H1 (cell line): ENCODE data around the gene NRXN2. TPM values are rescaled to one million over a fixed set of nuclear protein-coding genes. Genes with fewer than 3 reads are reported as not detected.
A peak's percentile ranks its signal among the peaks of the same experiment; 100 is the strongest.

Experiments used
- CTCF ChIA-PET: fragments of 300-600 bp; sonication (Branson Sonifier 250); formaldehyde crosslinking; loops from one replicate; lab custom pipeline; 2021; ENCODE audit not compliant: partially characterized antibody; lab: Charles Lee
- POLR2A ChIA-PET: fragments of 300-600 bp; sonication (Branson Sonifier 250); formaldehyde crosslinking; loops from one replicate; lab custom pipeline; 2021; ENCODE audit warnings: inconsistent platforms; ENCODE audit not compliant: partially characterized antibody; lab: Charles Lee
- DNase-seq, 2 experiments: peaks; one replicate each; pipeline versions ENCODE4 v3.0.0 to v3.0.0-alpha.2; 2010 to 2022; ENCODE audit warnings: low spot score in 2 of 2, low read depth in 1 of 2, mixed read lengths in 1 of 2
- FAIRE-seq: peaks from 2 replicates; lab custom pipeline; 2011; peaks lifted over from hg19 to GRCh38; lab: Jason Lieb, UNC
- H2AFZ ChIP-seq: 2 replicates; pipeline ENCODE4 v1.8.1; 2012; ENCODE audit warnings: low read length, inconsistent platforms
- H2AK5ac ChIP-seq: 2 replicates; pipeline ENCODE4 v1.6.1; 2013; ENCODE audit warnings: low read depth, low read length
- H2BK120ac ChIP-seq: replicated peaks from 2 replicates; pipeline ENCODE3; 2013; ENCODE audit warnings: low read depth, low read length, inconsistent platforms
- H2BK12ac ChIP-seq: 2 replicates; pipeline ENCODE4 v1.6.1; 2013; ENCODE audit warnings: low read depth, low read length
- H2BK15ac ChIP-seq: 2 replicates; pipeline ENCODE4 v1.6.1; 2013; ENCODE audit warnings: low read length
- H2BK20ac ChIP-seq: 2 replicates; pipeline ENCODE4 v1.6.1; 2013; ENCODE audit warnings: low read length
- H2BK5ac ChIP-seq: 2 replicates; pipeline ENCODE4 v1.6.1; 2013; ENCODE audit warnings: low read depth, low read length
- H3K14ac ChIP-seq: 2 replicates; pipeline ENCODE4 v1.6.1; 2013; ENCODE audit warnings: inconsistent platforms; ENCODE audit not compliant: insufficient read length
- H3K18ac ChIP-seq: 2 replicates; pipeline ENCODE4 v1.6.1; 2013; ENCODE audit warnings: low read length; ENCODE audit errors: extremely low read depth
- H3K23ac ChIP-seq: 2 replicates; pipeline ENCODE4 v1.6.1; 2013; ENCODE audit warnings: inconsistent platforms; ENCODE audit not compliant: insufficient read length
- H3K23me2 ChIP-seq: 2 replicates; pipeline ENCODE4 v1.6.1; 2013; ENCODE audit warnings: low read depth, low read length
- H3K27ac ChIP-seq: 2 replicates; pipeline ENCODE4 v1.6.1; 2011; ENCODE audit warnings: low read depth, low read length, inconsistent platforms
- H3K27me3 ChIP-seq, 4 experiments: replicated peaks in 1 of 4; 1 replicate in 1 of 4; 2 replicates in 3 of 4; pipeline versions ENCODE4 v1.6.1 to v1.8.1; 2011 to 2013; ENCODE audit warnings: low read length in 3 of 4, mild to moderate bottlenecking in 3 of 4, inconsistent platforms in 2 of 4, mixed read lengths in 2 of 4, moderate library complexity in 1 of 4; ENCODE audit not compliant: control insufficient read depth in 3 of 4, insufficient read depth in 3 of 4; ENCODE audit errors: extremely low read depth in 1 of 4
- H3K36me3 ChIP-seq, 4 experiments: 2 replicates each; pipeline versions ENCODE4 v1.6.1 to v1.8.1; 2011 to 2013; ENCODE audit warnings: mild to moderate bottlenecking in 4 of 4, low read length in 3 of 4, moderate library complexity in 2 of 4, control low read depth in 1 of 4, inconsistent platforms in 1 of 4; ENCODE audit not compliant: insufficient read depth in 4 of 4, control insufficient read depth in 2 of 4
- H3K4ac ChIP-seq: replicated peaks from 2 replicates; pipeline ENCODE3; 2013; ENCODE audit warnings: low read length, low read depth, mixed read lengths, inconsistent platforms; ENCODE audit not compliant: insufficient read length
- H3K4me1 ChIP-seq, 4 experiments: replicated peaks in 1 of 4; 1 replicate in 1 of 4; 2 replicates in 3 of 4; pipeline versions ENCODE4 v1.6.1 to v1.8.1; 2011 to 2013; ENCODE audit warnings: low read length in 3 of 4, inconsistent platforms in 2 of 4, mixed read lengths in 1 of 4; ENCODE audit not compliant: insufficient read depth in 4 of 4, control insufficient read depth in 3 of 4
- H3K4me2 ChIP-seq, 2 experiments: 2 replicates each; pipeline versions ENCODE4 v1.6.1 to v1.8.1; 2011 to 2013; ENCODE audit warnings: low read depth in 2 of 2, low read length in 2 of 2, control low read depth in 1 of 2, inconsistent platforms in 1 of 2, mild to moderate bottlenecking in 1 of 2; ENCODE audit not compliant: insufficient read depth in 1 of 2
- H3K4me3 ChIP-seq, 4 experiments: fragments of 200-600, 300-600 bp in 1 of 4; sonication (generic), shearing (Covaris generic), sonication (Bioruptor Twin) in 1 of 4; 2 replicates each; pipeline versions ENCODE4 v1.5.1 to v1.8.1; 2011 to 2016; ENCODE audit warnings: low read length in 4 of 4, low read depth in 3 of 4, control low read depth in 2 of 4, inconsistent platforms in 2 of 4, mild to moderate bottlenecking in 2 of 4, mixed read lengths in 1 of 4, moderate library complexity in 1 of 4; ENCODE audit not compliant: insufficient read depth in 2 of 4; ENCODE audit errors: extremely low read depth in 1 of 4
- H3K56ac ChIP-seq: replicated peaks from 2 replicates; pipeline ENCODE3; 2013; ENCODE audit warnings: low read depth, mild to moderate bottlenecking, mixed read lengths, low read length, inconsistent platforms; ENCODE audit not compliant: insufficient read length
- H3K79me1 ChIP-seq: 2 replicates; pipeline ENCODE4 v1.6.1; 2013; ENCODE audit warnings: low read depth, low read length, control low read depth
- H3K79me2 ChIP-seq, 2 experiments: 2 replicates each; pipeline versions ENCODE4 v1.6.1 to v1.8.1; 2012 to 2013; ENCODE audit warnings: low read length in 2 of 2, mild to moderate bottlenecking in 2 of 2, inconsistent platforms in 1 of 2; ENCODE audit not compliant: insufficient read depth in 2 of 2, control insufficient read depth in 1 of 2
- H3K9ac ChIP-seq, 4 experiments: replicated peaks in 1 of 4; 1 replicate in 1 of 4; 2 replicates in 3 of 4; pipeline versions ENCODE4 v1.6.1 to v1.8.1; 2011 to 2013; ENCODE audit warnings: low read depth in 3 of 4, low read length in 3 of 4, control low read depth in 2 of 4, mild to moderate bottlenecking in 2 of 4, moderate library complexity in 2 of 4, inconsistent platforms in 1 of 4; ENCODE audit errors: extremely low read depth in 1 of 4
- H3K9me3 ChIP-seq, 2 experiments: 2 replicates each; pipeline versions ENCODE4 v1.6.1 to v1.8.1; 2012 to 2013; ENCODE audit warnings: mild to moderate bottlenecking in 2 of 2, moderate library complexity in 2 of 2, control low read depth in 1 of 2, inconsistent platforms in 1 of 2, low read depth in 1 of 2, low read length in 1 of 2, mixed read lengths in 1 of 2; ENCODE audit not compliant: insufficient read depth in 2 of 2
- H4K20me1 ChIP-seq, 2 experiments: replicated peaks in 1 of 2; 2 replicates each; pipeline versions ENCODE3 to v1.8.1; 2011 to 2013; ENCODE audit warnings: inconsistent platforms in 2 of 2, low read length in 2 of 2, mild to moderate bottlenecking in 1 of 2; ENCODE audit not compliant: insufficient read depth in 2 of 2, control insufficient read depth in 1 of 2
- H4K5ac ChIP-seq: 2 replicates; pipeline ENCODE4 v1.6.1; 2013; ENCODE audit warnings: low read length, low read depth, mixed read lengths, inconsistent platforms; ENCODE audit not compliant: insufficient read length
- H4K8ac ChIP-seq: 2 replicates; pipeline ENCODE4 v1.8.0; 2013; ENCODE audit warnings: mild to moderate bottlenecking, moderate library complexity, low read length, inconsistent platforms; ENCODE audit not compliant: insufficient read depth; ENCODE audit errors: extremely low read depth
- H4K91ac ChIP-seq: replicated peaks from 2 replicates; pipeline ENCODE3; 2013; ENCODE audit warnings: low read length, mixed read lengths, inconsistent platforms; ENCODE audit not compliant: insufficient read length
- EZH2 ChIP-seq: fragments of 200-600 bp; sonication (generic); IDR thresholded peaks from 2 replicates; pipeline ENCODE4 v1.7.1; 2012; ENCODE audit warnings: low read depth, mild to moderate bottlenecking, moderate library complexity, low read length, inconsistent platforms; ENCODE audit not compliant: severe bottlenecking
- NANOG ChIP-seq: IDR thresholded peaks from 2 replicates; pipeline ENCODE4 v1.6.1; 2011; ENCODE audit warnings: low read length, low read depth, mild to moderate bottlenecking, inconsistent platforms; ENCODE audit not compliant: insufficient read depth, poor library complexity, severe bottlenecking
- PHF8 ChIP-seq: fragments of 200-600 bp; sonication (generic); conservative IDR thresholded peaks from 2 replicates; pipeline ENCODE4 v1.7.1; 2012; ENCODE audit warnings: low read depth, mild to moderate bottlenecking, inconsistent platforms, low read length, moderate library complexity
- SAP30 ChIP-seq: fragments of 300-600 bp; sonication (generic); IDR thresholded peaks from 2 replicates; pipeline ENCODE4 v1.7.1; 2012; ENCODE audit warnings: low read length, moderate library complexity, mild to moderate bottlenecking, inconsistent platforms; ENCODE audit not compliant: insufficient read depth, insufficient replicate concordance
- WGBS, 2 experiments: shearing (Covaris generic) in 1 of 2; methylation state at CpG; one replicate each; pipeline versions ENCODE4 v1.1.6 to v1.1.7; 2013 to 2015; ENCODE audit warnings: low lambda C conversion rate in 2 of 2, mixed read lengths in 2 of 2, inconsistent platforms in 1 of 2, low coverage in 1 of 2, missing lambda C conversion rate in 1 of 2; ENCODE audit not compliant: insufficient replicate concordance in 2 of 2, insufficient coverage in 1 of 2, insufficient read length in 1 of 2; ENCODE audit errors: extremely low coverage in 1 of 2, missing lambda C conversion rate in 1 of 2; 5-methylcytosine and 5-hydroxymethylcytosine counted together
- polyA plus RNA-seq, 7 experiments: library from polyadenylated mRNA; depleted of rRNA in 3 of 7; stranded (reverse) in 5 of 7; unstranded in 2 of 7; fragments of >200 nt in 5 of 7; fragments of 200-250 nt in 2 of 7; gene quantifications; 1 replicate in 5 of 7; 2 replicates in 1 of 7; 4 replicates in 1 of 7; pipeline versions ENCODE4 v1.2.1 to v1.2.3, GENCODE V29; 2011 to 2013; ENCODE audit warnings: missing spikeins in 2 of 7, mixed read lengths in 2 of 7
- total RNA-seq: library from RNA; stranded (reverse); fragmentation: NEBNext Ultra II Directional; extraction: Animal tissue kit (Norgen Biotek cat#: 25700); gene quantifications from 2 replicates; pipeline ENCODE4 v1.2.1, GENCODE V29; 2021

The NRXN2 gene
- total and polyA plus RNA-seq, 2 of the 8 experiments (the other 6 are each of a cell fraction or from before 2014, with no cell fraction given) = 1.3 to 11.5 TPM

- H3K4me1 ChIP-seq = peaks cover 26 to 71% (median 61%) of the 10 kb centered on the region in 4 experiments
- H3K23me2 ChIP-seq = no peaks in the 10 kb centered on the region
- no peak overlapping the region for H3K23ac ChIP-seq
- FAIRE-seq (no peak), DNase-seq (no peak)
- H3K79me2 ChIP-seq = peaks cover 0 to 14% of the 10 kb centered on the region in 2 experiments; a peak in 1 of 4 replicates
- H3K4me3 ChIP-seq = no peak overlapping the region; a peak in 1 of 8 replicates
- no peak overlapping the region for H2BK15ac ChIP-seq
- H4K20me1 ChIP-seq = peaks cover 17 to 21% of the 10 kb centered on the region in 2 experiments
- H2BK12ac ChIP-seq = peak overlapping the region; percentile 72; the same call in 1 of the 2 replicates
- peak overlapping the region; percentile 100; the same call in 1 of the 2 replicates for H2BK5ac ChIP-seq
- peaks cover 31 to 56% (median 45%) of the 10 kb centered on the region in 4 experiments for H3K36me3 ChIP-seq
- H3K18ac ChIP-seq = peak overlapping the region; percentile 92
- H3K4ac ChIP-seq = no peak overlapping the region
- H4K91ac ChIP-seq = peak overlapping the region; percentile 67
- peaks cover 3% of the 10 kb centered on the region for H3K79me1 ChIP-seq
- peak overlapping the region; percentile 86 for H3K27ac ChIP-seq
- H3K27me3 ChIP-seq = no peaks in the 10 kb centered on the region
- H3K56ac ChIP-seq = no peak overlapping the region
- no peak overlapping the region; a peak in 1 of 7 replicates for H3K9ac ChIP-seq
- H4K8ac ChIP-seq = no peak overlapping the region
- ChIA-PET POLR2A (interaction anchor here (0.6 to 42.9 kb wide), 9 partner anchors 2 to 358 kb away, joined by 3 to 1087 read pairs (median 4); partner anchors contain the start of genes FAU, MRPL49, PYGM and RASGRP2), CTCF (interaction anchor here (0.7 to 23.6 kb wide), 5 partner anchors 10 to 65 kb away, joined by 3 to 376 read pairs (median 3); partner anchors contain the start of gene RASGRP2)
- 74% methylated on average over 11 of the region's 11 CpGs; no CpG with 5 or more reads in 1 of the 2 experiments for WGBS, 2 experiments
- no peaks in the 10 kb centered on the region for H3K9me3 ChIP-seq
- H2AFZ ChIP-seq = no peak overlapping the region
- H2AK5ac ChIP-seq = no peak overlapping the region
- no peak overlapping the region for H2BK120ac ChIP-seq
- H2BK20ac ChIP-seq = no peak overlapping the region
- peak overlapping the region; percentile 56 to 70 for H3K4me2 ChIP-seq
- H3K14ac ChIP-seq = no peak overlapping the region
- peak overlapping the region; percentile 61 for H4K5ac ChIP-seq
- TF ChIP-seq EZH2 (no peak), SAP30 (no peak), PHF8 (no peak), NANOG (no peak)
These were observed 41.1 kb upstream of the NRXN2 start for GRCh38 chr11:64764040-64764611.
